GM18502 (cell line): Measurements from ENCODE around the gene MKKS.
"Not testable (repeated sequence)": the region's sequence is repeated elsewhere in the genome, so short reads cannot be mapped to it uniquely, and the experiment has no call there.

ENCODE experiments used
- ATAC-seq: cut with Tn5 transposase; IDR thresholded peaks from one replicate; pipeline ENCODE4 v1.9.1; 2021; ENCODE audit warnings: mild to moderate bottlenecking; ENCODE audit not compliant: unreplicated experiment, poor library complexity

Gene MKKS

DNA sequence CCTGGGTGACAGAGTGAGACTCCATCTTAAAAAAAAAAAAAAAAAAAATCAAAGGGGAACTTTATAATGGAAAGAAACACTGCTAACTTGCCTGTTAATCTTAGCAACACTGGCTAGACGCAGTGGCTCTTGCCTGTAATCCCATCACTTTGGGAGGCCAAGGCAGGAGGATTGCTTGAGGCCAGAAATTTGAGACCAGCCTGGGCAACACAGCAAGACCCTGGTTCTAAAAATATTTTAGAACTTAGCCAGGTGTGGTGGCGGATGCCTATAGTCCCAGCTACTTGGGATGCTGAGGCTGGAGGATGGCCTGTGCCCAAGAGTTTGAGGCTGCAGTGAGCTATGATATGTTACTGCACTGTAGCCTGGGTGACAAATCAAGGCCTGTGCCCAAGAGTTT, 16.8 kb downstream of the MKKS start:
- not testable (repeated sequence) for ATAC-seq

- ATAC-seq, result no peak
These were observed 18.9 kb downstream of the MKKS start for GRCh38 chr20:10415013-10415650.

- no peak for ATAC-seq
These were observed 21.2 kb downstream of the MKKS start for GRCh38 chr20:10412591-10413408.

DNA sequence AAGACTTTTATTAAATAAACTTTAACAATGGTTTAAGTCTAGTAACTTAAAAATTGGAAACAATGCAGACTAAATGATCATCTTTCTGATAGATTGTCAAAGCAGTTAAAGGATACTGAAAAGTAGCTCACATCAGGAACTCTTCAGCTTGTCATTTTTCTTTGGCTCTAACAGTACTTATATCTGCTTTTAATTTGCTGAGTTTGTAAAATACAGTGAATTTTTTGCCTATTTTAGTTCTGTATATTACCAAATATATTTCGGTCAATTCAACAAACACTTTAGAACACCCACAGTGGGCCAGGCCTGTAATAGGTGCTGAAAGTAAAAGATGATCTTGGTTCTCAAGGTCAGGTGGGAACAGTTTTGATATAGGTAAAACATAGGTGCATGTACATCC, 22.3 kb downstream of the MKKS start:
- ATAC-seq, result no peak

DNA sequence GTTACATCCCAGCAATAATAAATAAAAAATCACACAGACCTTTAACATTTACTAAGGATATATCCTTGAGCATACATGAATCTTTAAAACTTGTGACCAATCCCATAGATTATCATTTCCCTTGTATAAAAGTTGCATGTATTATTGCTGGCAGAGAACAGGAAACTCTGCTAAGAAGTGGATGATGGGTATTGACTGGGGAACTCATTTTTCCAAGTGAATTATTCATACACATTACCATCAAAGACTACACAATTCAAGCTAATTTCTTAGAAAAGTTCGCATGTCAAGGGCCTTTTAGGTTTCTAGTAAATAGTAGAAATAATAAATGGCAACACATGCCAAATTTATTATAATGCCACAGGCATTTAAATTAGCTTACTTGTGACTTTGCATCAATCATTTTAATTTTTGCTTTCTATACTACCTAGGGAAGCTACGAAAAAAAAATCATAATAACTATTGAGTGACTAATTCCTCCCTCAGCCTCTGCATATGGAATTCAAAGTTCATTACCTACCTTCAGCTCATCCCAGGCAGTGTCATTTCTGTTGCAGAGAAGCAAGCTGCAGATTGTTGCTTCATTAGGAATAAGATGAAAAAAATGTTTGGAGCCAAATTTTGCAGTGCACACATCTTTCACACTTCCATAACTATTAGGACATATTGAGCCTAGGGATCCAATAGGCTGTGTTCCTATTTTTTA, 25.8 kb downstream of the MKKS start:
- ATAC-seq, result no peak

DNA sequence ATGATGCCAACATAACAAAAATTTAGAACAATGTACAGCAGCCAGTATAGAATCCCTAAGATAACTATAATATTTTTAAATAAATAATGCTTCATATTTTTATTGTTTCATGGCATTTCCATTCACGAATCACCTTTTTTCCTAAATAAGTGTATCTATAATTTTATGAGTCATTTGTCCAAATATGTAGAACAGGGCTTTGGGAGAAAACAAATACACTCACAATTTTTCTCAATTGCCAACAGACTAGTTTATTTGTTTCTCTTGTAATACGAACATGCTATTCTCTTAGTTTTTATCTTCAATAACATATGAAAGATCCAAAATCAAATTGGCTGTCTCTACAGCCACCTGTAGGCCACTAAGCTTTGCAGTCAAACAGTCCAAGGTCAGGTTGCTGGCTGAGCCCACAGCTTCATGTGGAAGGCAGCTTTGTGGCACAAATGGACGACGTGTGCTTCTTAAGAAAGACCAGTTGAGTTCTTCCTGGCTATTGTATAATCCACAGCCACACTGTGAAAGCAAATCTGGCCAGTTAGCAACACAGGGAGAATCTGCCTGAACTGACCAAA, 29.0 kb downstream of the MKKS start:
- no peak for ATAC-seq

GRCh38 chr20:10404023-10404628, 29.9 kb downstream of the MKKS start:
- ATAC-seq, result no peak

GRCh38 chr20:10402938-10403608, 30.9 kb downstream of the MKKS start:
- peak; percentile 59 for ATAC-seq

DNA sequence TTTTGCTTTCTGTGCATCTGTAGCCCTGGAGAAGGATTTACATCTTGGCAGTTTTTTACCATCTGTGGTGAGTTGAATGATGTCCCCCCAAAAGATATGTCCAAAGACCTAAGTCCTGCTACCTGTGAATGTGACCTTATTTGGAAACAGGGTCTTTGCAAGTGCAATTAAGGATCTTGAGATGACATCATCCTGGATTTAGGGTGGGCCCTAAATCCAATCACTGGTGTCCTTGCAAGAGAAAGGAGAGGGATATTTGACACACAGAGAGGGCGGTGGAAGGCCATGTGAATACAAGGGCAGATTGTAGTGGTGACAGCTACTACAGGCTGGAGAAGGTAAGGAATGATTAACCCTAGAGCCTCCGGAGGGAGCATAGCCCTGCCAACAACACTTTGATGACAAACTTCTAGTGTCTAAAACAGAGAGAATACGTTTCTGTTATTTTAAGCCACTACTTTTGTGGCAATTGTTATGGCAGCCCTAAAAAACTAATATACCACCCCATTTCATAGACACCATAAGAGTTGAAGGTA, 35.1 kb downstream of the MKKS start:
- no peak for ATAC-seq

DNA sequence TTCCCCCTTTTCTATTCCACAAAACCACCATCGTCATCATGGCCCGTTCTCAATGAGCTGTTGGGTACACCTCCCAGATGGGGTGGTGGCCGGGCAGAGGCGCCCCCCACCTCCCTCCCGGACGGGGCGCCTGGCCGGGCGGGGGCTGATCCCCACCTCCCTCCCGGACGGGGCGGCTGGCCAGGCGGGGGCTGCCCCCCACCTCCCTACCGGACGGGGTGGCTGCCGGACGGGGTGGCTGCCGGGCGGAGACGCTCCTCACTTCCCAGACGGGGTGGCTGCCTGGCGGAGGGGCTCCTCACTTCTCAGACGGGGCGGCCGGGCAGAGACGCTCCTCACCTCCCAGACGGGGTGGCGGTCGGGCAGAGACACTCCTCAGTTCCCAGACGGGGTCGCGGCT, 39.3 kb downstream of the MKKS start:
- not testable (repeated sequence) for ATAC-seq

DNA sequence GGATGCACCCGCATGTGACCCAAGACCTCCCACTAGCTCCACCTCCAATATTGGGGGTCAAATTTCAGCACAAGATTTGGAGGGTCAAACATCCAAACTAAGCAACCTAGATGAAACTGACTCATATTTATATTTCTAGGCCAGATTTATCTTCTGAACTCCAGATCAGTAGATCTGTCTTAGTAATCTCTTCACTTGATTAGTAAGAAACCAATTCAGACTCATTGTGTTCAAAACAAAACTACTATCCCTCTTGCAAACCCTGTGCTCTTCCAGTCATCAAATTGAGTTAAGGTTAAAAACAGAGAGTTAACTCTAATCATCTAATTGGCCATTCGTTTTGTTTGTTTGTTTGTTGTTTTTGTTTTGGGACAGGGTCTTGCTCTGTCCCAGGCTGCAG, 43.3 kb downstream of the MKKS start:
- ATAC-seq, result no peak

DNA sequence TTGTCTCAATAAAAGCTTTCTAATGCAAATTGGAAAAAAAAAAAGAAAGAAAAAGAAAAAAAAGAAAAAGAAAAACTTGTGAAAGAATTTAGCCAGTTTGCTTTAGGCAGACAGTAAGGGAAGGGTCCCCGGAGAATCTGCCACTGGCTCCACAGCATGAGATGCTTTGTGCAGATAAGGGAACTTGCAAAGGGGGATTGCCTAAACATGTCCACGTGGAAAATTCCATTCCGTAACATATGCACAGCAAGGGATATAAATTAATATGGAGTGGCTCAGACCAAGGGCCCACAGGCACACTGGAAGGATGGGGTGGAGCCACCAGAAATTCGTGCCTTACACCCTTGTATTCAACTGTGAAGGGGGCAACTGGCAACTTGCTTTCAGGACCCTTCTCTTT, 45.4 kb downstream of the MKKS start:
- no peak for ATAC-seq

DNA sequence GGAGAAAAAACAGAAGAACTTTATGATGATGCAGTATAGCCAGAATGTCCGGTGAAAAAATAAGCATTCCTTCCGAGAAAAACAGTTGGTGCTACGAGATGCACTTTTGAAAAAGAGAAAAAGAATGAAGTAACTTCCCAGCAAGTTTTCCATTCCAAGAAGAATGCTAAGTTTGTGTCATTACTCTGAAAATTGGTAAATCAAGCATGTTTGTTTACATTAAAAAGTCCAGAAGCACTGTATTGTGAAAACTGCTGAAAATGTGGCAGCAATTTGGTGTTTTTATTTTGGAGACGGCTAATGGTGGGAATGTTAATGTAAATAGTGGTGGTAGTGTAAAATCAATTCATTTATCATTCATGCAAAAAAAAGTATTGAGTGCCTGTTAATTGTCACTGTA, 46.3 kb downstream of the MKKS start:
- no peak for ATAC-seq

DNA sequence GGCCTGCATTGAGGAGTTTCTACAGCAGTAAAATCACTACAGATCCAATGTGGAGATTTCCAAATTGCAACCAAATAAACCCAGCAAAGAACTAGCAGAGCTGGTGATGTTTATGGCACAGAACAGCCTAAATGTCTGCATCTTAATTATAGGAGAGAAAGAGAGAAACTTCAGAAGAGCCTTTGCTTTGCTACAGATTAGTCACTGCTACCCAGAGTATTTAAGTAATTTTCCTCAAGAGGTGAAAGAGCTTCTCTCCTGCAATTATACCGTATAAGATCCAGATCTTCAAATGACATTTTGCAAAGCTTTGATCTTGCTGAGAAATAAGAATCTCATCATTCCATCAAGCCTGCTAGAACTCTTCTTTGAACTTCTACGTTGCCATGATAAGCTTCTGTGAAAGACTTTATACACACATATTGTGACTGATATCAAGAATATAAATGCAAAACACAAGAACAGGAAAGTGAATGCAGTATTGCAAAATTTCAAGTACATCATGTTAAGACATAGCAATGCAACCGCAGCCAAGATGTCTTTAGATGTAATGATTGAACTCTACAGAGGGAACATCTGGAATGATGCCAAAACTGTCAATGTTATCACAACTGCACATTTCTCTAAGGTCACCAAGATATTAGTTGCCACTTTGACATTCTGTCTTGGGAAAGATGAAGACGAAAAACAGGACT, 48.0 kb downstream of the MKKS start:
- ATAC-seq, result no peak

DNA sequence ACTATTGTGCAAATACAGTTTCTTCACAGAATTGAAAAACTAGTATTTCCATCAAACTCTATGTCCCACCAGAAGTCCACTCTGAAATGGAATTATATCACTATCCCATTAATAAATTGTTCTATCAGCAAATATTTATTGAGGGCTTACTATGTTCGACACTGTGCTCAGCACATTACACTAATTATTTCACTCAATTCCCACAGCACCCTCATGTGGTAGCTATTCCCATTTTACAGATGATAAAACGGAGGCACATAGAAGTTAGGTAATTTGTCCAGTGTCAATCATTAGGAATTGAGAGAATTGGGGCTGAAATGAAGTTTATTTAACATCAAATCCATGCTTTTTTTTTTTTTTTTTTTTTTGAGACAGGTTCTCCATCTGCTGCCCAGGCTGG, 52.5 kb downstream of the MKKS start:
- ATAC-seq, result no peak

GRCh38 chr20:10379761-10380160, 54.3 kb downstream of the MKKS start:
- no peak for ATAC-seq

- no peak for ATAC-seq
These were observed 57.5 kb downstream of the MKKS start for GRCh38 chr20:10376270-10377075.

DNA sequence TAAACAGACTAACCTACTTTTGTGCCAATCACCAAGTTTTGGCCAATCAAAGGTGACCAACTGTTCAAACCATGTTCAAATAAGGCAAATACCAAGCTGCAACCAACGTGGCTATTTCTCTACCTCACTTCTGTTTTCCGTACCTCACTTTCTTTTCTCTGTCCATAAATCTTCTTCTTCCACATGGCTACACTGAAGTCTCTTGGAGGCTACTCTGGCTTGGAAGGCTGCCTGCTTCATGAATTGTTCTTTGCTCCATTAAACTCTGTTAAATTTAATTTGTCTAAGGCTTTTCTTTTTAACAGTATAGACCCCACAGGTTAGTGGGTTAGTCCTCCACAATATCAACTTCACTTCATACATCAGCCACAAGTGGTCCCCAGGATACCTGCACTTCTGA, 58.8 kb downstream of the MKKS start:
- no peak for ATAC-seq
